GM18520 (cell line): Measurements from ENCODE around the gene GATA6.

Source experiments
- ATAC-seq: cut with Tn5 transposase; IDR thresholded peaks from one replicate; pipeline ENCODE4 v1.9.1; 2021; ENCODE audit not compliant: unreplicated experiment

GATA6 gene

DNA sequence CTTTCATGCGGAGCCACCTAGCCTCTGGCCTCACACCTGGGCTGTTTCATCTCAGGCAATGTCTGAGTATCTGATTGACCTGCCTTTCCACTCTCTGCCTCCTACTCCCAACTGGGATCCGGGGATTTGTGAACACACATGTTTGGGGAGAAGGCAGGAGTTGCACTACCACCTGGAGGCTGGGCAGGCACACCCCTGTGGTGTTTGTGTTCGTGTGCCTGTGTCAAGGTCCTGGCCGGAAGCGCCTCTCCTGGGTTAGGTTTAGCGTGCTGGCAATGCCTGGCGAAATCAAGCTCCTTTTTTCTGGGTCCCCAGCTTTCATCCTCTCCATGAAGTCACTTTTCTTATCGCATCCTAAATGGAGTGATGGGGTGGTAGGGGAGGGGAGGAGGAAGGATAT, 63.9 kb downstream of the GATA6 start:
- ATAC-seq = no peak

DNA sequence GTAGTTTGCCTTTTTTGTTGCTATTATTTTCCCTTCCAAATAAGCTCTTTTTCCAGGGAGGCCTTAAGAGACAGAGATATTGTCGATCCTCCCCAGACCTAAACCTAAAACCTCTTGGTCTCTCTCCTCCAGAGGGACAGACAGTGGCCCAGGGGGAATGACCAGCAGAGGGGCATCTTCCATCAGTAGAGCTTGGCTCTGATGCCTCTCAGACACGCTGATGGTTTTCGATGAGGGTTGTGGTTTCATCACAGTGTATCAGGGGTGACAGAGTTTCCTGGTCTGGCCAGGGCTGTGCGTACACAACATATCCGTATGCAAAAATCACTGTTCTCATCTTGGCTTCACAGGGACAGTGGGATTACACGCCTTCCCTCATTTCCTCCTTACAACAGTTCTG, 68.6 kb downstream of the GATA6 start:
- ATAC-seq = no peak

DNA sequence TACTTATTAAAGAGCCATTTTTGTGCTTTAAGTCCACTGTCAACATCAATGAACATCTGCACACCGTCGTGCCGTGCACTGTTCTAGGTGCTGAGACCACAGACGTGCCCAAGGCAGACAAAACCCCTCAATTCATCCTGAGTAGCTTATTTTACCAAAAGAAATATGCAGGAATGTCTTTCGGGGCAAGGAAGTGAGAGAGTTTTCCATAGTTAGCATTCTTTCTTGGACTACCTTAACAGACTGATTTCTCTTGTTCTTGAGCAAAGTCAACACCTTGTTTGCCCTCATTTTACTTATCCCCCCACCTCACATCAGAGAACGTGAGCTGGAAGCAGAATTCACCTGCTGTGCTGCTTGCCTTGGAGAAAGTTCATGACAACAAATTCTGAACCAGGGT, 69.3 kb downstream of the GATA6 start:
- no peak for ATAC-seq

DNA sequence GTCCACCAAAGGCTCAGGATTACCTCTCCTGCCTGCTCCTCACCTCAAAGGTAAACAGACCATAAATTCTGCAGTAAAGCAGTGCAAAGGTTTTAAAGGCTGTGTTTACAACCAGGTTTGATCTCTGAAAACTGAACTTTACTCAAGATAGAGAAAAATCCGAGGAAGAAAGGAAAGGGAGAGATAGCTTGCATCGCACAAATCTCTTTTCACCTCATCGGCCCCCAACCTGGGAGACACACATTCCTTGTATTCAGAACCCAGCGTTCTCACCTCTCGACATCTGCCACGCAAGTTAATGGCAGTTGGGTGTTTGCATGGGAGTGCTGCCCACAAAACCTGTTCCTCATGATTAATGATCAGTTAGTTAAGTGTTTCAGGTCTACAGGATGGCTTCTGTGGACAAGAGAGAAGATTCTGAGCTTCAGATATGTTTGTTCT, 72.6 kb downstream of the GATA6 start:
- ATAC-seq = no peak

DNA sequence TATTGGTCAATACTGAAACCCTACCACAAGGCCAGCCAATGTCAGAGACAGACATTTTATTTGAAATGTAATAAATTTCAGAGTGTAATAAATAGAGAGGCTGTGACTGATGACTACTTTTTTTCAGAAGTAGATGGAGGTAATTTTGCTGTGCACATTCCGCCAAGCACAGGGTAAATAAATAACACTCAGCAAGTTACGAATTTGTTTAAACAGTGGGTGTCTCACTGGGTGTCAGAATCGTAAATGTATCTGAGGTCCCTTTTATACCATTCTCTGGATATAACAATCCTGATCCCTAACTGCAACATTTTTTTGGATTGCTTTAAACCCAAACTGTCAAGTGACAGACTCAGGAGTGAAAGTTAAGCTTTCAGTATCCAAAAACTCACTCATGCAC, 74.1 kb downstream of the GATA6 start:
- ATAC-seq = no peak

GRCh38 chr18:22250026-22250425, 80.6 kb downstream of the GATA6 start:
- ATAC-seq = no peak

DNA sequence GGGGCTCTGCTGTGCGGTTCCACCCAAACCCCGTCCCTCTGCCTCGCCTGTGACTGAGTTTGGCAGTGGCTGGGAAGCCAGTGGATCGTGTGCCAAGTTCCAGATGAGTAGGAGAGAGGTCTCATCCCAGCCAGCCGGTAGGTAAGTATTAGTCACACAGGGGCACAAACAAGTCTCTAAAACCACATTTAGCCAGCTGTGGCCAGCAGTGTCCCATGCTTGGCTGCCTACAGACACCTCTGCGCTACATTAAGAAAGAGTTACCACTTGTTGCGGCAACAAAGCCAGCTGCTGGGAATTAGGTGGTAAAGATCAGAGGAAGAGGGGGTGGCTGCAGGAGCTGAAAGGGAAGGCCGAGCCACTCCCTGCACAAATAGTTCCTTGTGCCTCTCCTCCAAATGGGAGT, 81.2 kb downstream of the GATA6 start:
- no peak for ATAC-seq
